RWPE1 (cell line): ENCODE results near the gene KCNQ5.
A peak's percentile ranks its signal among the peaks of the same experiment; 100 is the strongest.

Source experiments
- CTCF ChIA-PET: fragments of 350-600 bp; sonication (Branson Sonifier 250); formaldehyde crosslinking; extraction: SDS; loops from one replicate; lab custom pipeline; 2021; lab: Yijun Ruan, JAX
- POLR2A ChIA-PET: fragments of 400-600 bp; formaldehyde crosslinking; extraction: SDS; loops from one replicate; lab custom pipeline; 2020; ENCODE audit warnings: antibody characterized with exemption; ENCODE audit not compliant: low non-redundant PET; lab: Yijun Ruan, JAX
- DNase-seq: peaks from one replicate; pipeline ENCODE4 v3.0.0; 2012; ENCODE audit warnings: low spot score
- H3K27ac ChIP-seq: fragments of 450-650 bp; 2 replicates; pipeline ENCODE4 v1.5.1; 2017
- CTCF ChIP-seq: fragments of 450-650 bp; conservative IDR thresholded peaks from 2 replicates; pipeline ENCODE4 v1.5.1; 2017; ENCODE audit warnings: low read depth, mild to moderate bottlenecking

Gene KCNQ5

DNA sequence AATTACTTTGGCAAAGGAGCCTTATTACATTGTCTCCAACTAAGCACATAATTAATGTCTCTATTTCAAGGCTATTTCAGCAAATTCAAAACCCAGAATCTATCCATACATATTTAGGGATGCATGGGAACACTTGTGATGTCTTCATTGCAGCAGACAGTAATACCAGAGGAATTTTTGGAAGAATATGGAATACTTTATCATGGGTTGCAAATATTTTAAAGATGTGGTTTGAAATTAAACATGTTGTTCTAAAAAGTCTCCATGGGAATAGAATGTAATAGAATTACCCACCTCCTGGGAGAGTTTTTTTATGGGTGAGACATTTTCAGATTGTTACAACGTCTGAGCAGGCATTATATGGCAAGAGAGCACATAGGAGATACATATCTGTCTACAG is 170.8 kb downstream of the KCNQ5 start:
- ChIA-PET POLR2A (no interaction called here), CTCF (no interaction called here)
- H3K27ac ChIP-seq = no peak overlapping the region
- TF ChIP-seq CTCF = no peak
- DNase-seq = no peak

GRCh38 chr6:72793641-72794395 is 172.0 kb downstream of the KCNQ5 start:
- DNase-seq = no peak
- CTCF ChIA-PET = interaction anchor here (0.6 kb wide), 1 partner anchor 426 kb away, joined by 3 read pairs; no protein-coding TSS in a partner anchor
- TF ChIP-seq CTCF = no peak
- H3K27ac ChIP-seq = no peak overlapping the region
- POLR2A ChIA-PET = no interaction called here

- H3K27ac ChIP-seq = no peak overlapping the region
These were observed 176.3 kb downstream of the KCNQ5 start for GRCh38 chr6:72798196-72798595.

GRCh38 chr6:72809746-72810379 is 188.0 kb downstream of the KCNQ5 start:
- ChIA-PET POLR2A (no interaction called here), CTCF (no interaction called here)
- no peak for TF ChIP-seq CTCF
- no peak for DNase-seq
- no peak overlapping the region for H3K27ac ChIP-seq

More at GRCh38 chr6:72798196-72798595, 176.3 kb downstream of the KCNQ5 start:
- DNase-seq = peak; percentile 33
- CTCF ChIA-PET = no interaction called here
- no peak for TF ChIP-seq CTCF
- POLR2A ChIA-PET = no interaction called here

DNA sequence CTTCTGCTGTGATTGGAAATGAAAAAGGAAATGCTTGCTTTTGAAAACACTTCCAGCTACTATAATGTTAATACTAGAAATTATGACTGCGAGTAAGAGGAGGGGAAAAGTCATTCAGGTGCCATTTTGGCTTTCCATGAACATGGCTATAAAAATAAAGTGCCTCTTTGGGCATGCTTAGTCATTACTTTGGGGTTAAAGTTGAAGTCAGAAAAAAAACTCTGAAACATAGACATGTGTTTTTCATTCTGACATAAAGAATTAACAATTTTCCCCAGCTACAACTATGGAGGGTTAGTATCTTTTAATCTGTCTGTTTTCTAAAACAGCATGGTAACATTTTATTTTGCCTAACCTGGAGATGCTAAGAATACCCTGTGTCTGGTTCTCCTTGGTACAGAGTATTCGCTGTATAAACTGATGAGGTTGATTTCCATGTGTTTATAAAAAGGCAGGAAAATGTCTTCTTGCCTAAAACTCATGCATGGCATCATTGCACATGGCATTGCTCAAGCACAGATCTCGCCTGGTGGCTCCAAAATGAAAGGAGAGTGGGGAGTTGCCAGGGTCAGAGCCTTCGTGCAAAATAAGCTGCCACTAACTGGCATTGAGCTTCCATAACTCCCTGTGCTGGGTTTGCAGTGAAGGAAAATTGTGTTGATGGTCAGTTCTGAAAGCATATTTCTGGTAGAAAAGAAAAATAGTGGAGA is 188.9 kb downstream of the KCNQ5 start:
- DNase-seq = no peak
- TF ChIP-seq CTCF = no peak
- CTCF ChIA-PET = interaction anchor here (1.2 kb wide), 1 partner anchor 14 kb away, joined by 4 read pairs; no protein-coding TSS in a partner anchor
- POLR2A ChIA-PET = no interaction called here
- no peak overlapping the region for H3K27ac ChIP-seq

- TF ChIP-seq CTCF = no peak
- no peak for DNase-seq
- ChIA-PET POLR2A (no interaction called here), CTCF (interaction anchor here (1.2 kb wide), 1 partner anchor 15 kb away, joined by 4 read pairs; no protein-coding TSS in a partner anchor)
- no peak overlapping the region for H3K27ac ChIP-seq
These were observed 190.1 kb downstream of the KCNQ5 start for GRCh38 chr6:72811971-72812421.
